CD14-positive monocyte (primary cell): ENCODE data around the gene KANSL3. TPM values are rescaled to one million over a fixed set of nuclear protein-coding genes. Genes with fewer than 3 reads are reported as not detected.

Experiments
- DNase-seq, 3 donors: peaks; one replicate each; pipeline ENCODE4 v3.0.0-alpha.2; 2011 to 2022
- H2AFZ ChIP-seq: 2 replicates; pipeline ENCODE4 v1.6.0; 2012; ENCODE audit warnings: mild to moderate bottlenecking, low read depth, low read length, inconsistent platforms; ENCODE audit not compliant: insufficient read depth, poor library complexity, severe bottlenecking
- H3K27ac ChIP-seq, 2 donors: 1 replicate in 1 of 2; 2 replicates in 1 of 2; pipeline ENCODE4 v1.5.1; 2012 to 2013; ENCODE audit warnings: low read length in 2 of 2, control low read depth in 1 of 2, inconsistent platforms in 1 of 2, low read depth in 1 of 2, mild to moderate bottlenecking in 1 of 2
- H3K27me3 ChIP-seq, 2 donors: one replicate each; pipeline versions ENCODE4 v1.6.0 to v1.6.1; 2011 to 2013; ENCODE audit warnings: low read length in 2 of 2; ENCODE audit not compliant: control insufficient read depth in 2 of 2, insufficient read depth in 2 of 2
- H3K36me3 ChIP-seq, 2 donors: replicated peaks in 1 of 2; 1 replicate in 1 of 2; 2 replicates in 1 of 2; pipeline versions ENCODE4 v1.5.1 to v1.6.1; 2012 to 2013; ENCODE audit warnings: low read length in 2 of 2, control low read depth in 1 of 2, inconsistent platforms in 1 of 2, mild to moderate bottlenecking in 1 of 2; ENCODE audit not compliant: insufficient read depth in 2 of 2, control insufficient read depth in 1 of 2
- H3K4me1 ChIP-seq, 2 donors: 1 replicate in 1 of 2; 2 replicates in 1 of 2; pipeline versions ENCODE4 v1.5.1 to v1.6.1; 2012 to 2013; ENCODE audit warnings: low read length in 2 of 2, control low read depth in 1 of 2, inconsistent platforms in 1 of 2, mild to moderate bottlenecking in 1 of 2, moderate library complexity in 1 of 2; ENCODE audit not compliant: insufficient read depth in 2 of 2, control insufficient read depth in 1 of 2
- H3K4me2 ChIP-seq: replicated peaks from 2 replicates; pipeline ENCODE3; 2012; ENCODE audit warnings: low read length, moderate library complexity, mild to moderate bottlenecking; ENCODE audit not compliant: poor library complexity, severe bottlenecking; ENCODE audit errors: extremely low read depth
- H3K4me3 ChIP-seq, 3 experiments: fragments of 200-600 bp in 1 of 3; sonication (generic) in 1 of 3; replicated peaks in 1 of 3; 1 replicate in 2 of 3; 2 replicates in 1 of 3; pipeline ENCODE4 v1.5.1; 2011 to 2013; ENCODE audit warnings: low read length in 3 of 3, mild to moderate bottlenecking in 3 of 3, control low read depth in 2 of 3, low read depth in 2 of 3, inconsistent platforms in 1 of 3, moderate library complexity in 1 of 3
- H3K79me2 ChIP-seq: 2 replicates; pipeline ENCODE4 v1.6.0; 2012; ENCODE audit warnings: mild to moderate bottlenecking, control low read depth, inconsistent platforms, low read length, moderate library complexity; ENCODE audit not compliant: insufficient read depth
- H3K9ac ChIP-seq: 2 replicates; pipeline ENCODE4 v1.6.0; 2017; ENCODE audit warnings: low read length, mild to moderate bottlenecking; ENCODE audit not compliant: insufficient read depth, poor library complexity, severe bottlenecking
- H3K9me3 ChIP-seq, 2 donors: replicated peaks in 1 of 2; 1 replicate in 1 of 2; 2 replicates in 1 of 2; pipeline versions ENCODE4 v1.5.1 to v1.6.1; 2012 to 2013; ENCODE audit warnings: low read length in 2 of 2, control low read depth in 1 of 2; ENCODE audit not compliant: control insufficient read depth in 1 of 2, insufficient read depth in 1 of 2
- H4K20me1 ChIP-seq: 2 replicates; pipeline ENCODE4 v1.6.0; 2012; ENCODE audit warnings: mild to moderate bottlenecking, low read length, control low read depth, moderate library complexity; ENCODE audit not compliant: insufficient read depth
- H3K27ac Mint-ChIP-seq, 7 donors: one replicate each; pipeline ENCODE4 v1.8.0; 2020; ENCODE audit warnings: mild to moderate bottlenecking in 7 of 7, mixed read lengths in 7 of 7, moderate library complexity in 6 of 7, inconsistent platforms in 2 of 7
- H3K27me3 Mint-ChIP-seq, 3 donors: one replicate each; pipeline ENCODE4 v1.8.0; 2021 to 2022; ENCODE audit warnings: low read depth in 3 of 3, mild to moderate bottlenecking in 3 of 3, mixed read lengths in 3 of 3, moderate library complexity in 3 of 3, inconsistent platforms in 1 of 3
- H3K36me3 Mint-ChIP-seq, 2 donors: one replicate each; pipeline ENCODE4 v1.8.0; 2020; ENCODE audit warnings: mixed read lengths in 2 of 2, inconsistent platforms in 1 of 2, mild to moderate bottlenecking in 1 of 2
- H3K4me1 Mint-ChIP-seq: one replicate; pipeline ENCODE4 v1.8.0; 2020; ENCODE audit warnings: mild to moderate bottlenecking, mixed read lengths
- H3K4me3 Mint-ChIP-seq, 2 donors: one replicate each; pipeline ENCODE4 v1.8.0; 2020; ENCODE audit warnings: mild to moderate bottlenecking in 2 of 2, mixed read lengths in 2 of 2, moderate library complexity in 1 of 2
- H3K9me3 Mint-ChIP-seq, 7 donors: one replicate each; pipeline ENCODE4 v1.8.0; 2020 to 2022; ENCODE audit warnings: mixed read lengths in 7 of 7, mild to moderate bottlenecking in 6 of 7, moderate library complexity in 6 of 7, inconsistent platforms in 2 of 7
- WGBS: methylation state at CpG from one replicate; pipeline ENCODE4 v1.1.5; 2013; ENCODE audit warnings: missing lambda C conversion rate; ENCODE audit not compliant: insufficient coverage; 5-methylcytosine and 5-hydroxymethylcytosine counted together
- intact Hi-C, 2 donors: fragments of 100-400 bp; cut with micrococcal nuclease; formaldehyde crosslinking; loops; one replicate each; pipeline versions ENCODE4 v1.15.0 to v1.15.1; 2023
- polyA plus RNA-seq, 3 donors: library from polyadenylated mRNA; depleted of rRNA in 1 of 3; unstranded in 2 of 3; stranded (reverse) in 1 of 3; fragments of 300-500 nt in 2 of 3; fragments of >200 nt in 1 of 3; fragmentation: Illumina TruSeq in 2 of 3; gene quantifications; 1 replicate in 2 of 3; 2 replicates in 1 of 3; pipeline ENCODE4 v1.2.3, GENCODE V29; 2012 to 2021
- TF ChIP-seq, protein P1 (sequence below): fragments of 200-600 bp; IDR thresholded peaks from one replicate; pipeline ENCODE4 v1.8.0; 2022; ENCODE audit warnings: antibody characterized with exemption, mild to moderate bottlenecking

KANSL3 gene
- polyA plus RNA-seq, 3 donors = 2.5 to 25.3 (median 7.2) TPM

DNA sequence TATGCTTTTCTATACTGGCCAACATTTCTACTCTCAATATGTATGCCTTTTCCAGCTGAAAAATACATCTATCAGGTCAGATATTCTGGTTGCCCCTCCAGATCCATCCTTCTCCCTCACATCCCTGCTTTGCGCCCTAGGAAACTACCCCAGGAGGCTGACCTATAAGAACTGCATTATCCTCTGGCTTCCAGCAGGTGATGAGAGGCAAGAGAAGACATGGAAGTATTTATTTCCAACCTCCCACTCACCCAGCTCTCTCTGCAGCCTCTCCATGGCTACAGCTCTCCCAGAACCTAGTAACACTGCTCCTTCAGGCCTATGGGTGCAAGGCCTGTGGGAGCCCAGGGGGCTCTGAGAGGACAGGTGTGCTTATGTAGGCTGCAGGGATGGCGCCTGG is 58.7 kb downstream of the KANSL3 start:
- no peaks in the 10 kb centered on the region for H3K4me1 ChIP-seq
- no CpG with 5 or more reads among the region's 2 CpGs for WGBS
- H3K27ac Mint-ChIP-seq = no peak overlapping the region
- no peaks in the 10 kb centered on the region for H3K27me3 ChIP-seq
- H3K9me3 Mint-ChIP-seq = peaks cover 0 to 1% (median 0%) of the 10 kb centered on the region in 7 donors
- no peak overlapping the region for H3K27ac ChIP-seq
- DNase-seq = no peak
- no peaks in the 10 kb centered on the region for H3K4me1 Mint-ChIP-seq
- no peak overlapping the region for H3K4me3 ChIP-seq
- intact Hi-C loops = no loop called here
- no peak overlapping the region for H3K4me2 ChIP-seq
- no peak overlapping the region for H3K4me3 Mint-ChIP-seq
- H3K9me3 ChIP-seq = no peaks in the 10 kb centered on the region
- H3K9ac ChIP-seq = no peak overlapping the region
- peaks cover 0 to 2% of the 10 kb centered on the region in 2 donors for H3K36me3 ChIP-seq
- H3K36me3 Mint-ChIP-seq = peaks cover 3 to 4% of the 10 kb centered on the region in 2 donors
- no peak overlapping the region for H2AFZ ChIP-seq
- H4K20me1 ChIP-seq = no peaks in the 10 kb centered on the region
- H3K79me2 ChIP-seq = no peaks in the 10 kb centered on the region
- H3K27me3 Mint-ChIP-seq = peaks cover 0 to 1% (median 0%) of the 10 kb centered on the region in 3 donors
- TF ChIP-seq, protein P1, sequence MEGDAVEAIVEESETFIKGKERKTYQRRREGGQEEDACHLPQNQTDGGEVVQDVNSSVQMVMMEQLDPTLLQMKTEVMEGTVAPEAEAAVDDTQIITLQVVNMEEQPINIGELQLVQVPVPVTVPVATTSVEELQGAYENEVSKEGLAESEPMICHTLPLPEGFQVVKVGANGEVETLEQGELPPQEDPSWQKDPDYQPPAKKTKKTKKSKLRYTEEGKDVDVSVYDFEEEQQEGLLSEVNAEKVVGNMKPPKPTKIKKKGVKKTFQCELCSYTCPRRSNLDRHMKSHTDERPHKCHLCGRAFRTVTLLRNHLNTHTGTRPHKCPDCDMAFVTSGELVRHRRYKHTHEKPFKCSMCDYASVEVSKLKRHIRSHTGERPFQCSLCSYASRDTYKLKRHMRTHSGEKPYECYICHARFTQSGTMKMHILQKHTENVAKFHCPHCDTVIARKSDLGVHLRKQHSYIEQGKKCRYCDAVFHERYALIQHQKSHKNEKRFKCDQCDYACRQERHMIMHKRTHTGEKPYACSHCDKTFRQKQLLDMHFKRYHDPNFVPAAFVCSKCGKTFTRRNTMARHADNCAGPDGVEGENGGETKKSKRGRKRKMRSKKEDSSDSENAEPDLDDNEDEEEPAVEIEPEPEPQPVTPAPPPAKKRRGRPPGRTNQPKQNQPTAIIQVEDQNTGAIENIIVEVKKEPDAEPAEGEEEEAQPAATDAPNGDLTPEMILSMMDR = no peak

DNA sequence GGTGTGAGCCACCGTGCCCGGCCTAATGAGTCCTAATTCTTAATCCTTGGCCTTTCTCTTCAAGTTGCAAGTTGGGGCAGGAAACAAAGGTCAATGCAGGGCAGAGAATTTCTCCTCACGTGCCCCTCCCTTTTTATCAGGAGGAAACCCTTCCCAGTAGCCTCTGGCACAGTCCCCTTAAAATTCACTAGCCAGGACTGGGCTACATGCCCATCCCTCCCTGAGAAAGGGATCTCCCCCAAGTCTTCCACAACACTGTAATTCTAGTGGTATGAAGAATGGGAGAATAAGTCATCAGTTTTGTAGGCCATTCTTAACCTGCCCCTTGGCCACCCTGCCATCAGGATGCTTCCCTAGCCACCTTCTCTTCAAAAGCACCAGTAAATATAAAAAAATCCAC is 59.4 kb downstream of the KANSL3 start:
- H3K27me3 ChIP-seq = no peaks in the 10 kb centered on the region
- H3K79me2 ChIP-seq = no peaks in the 10 kb centered on the region
- intact Hi-C loops = no loop called here
- no peak overlapping the region for H3K4me2 ChIP-seq
- Mint-ChIP-seq H3K4me3 (no peak overlapping the region), H3K36me3 (no peaks in the 10 kb centered on the region), H3K27ac (no peak overlapping the region), H3K9me3 (peaks cover 0 to 1% (median 0%) of the 10 kb centered on the region in 7 donors), H3K4me1 (no peaks in the 10 kb centered on the region), H3K27me3 (peaks cover 0 to 1% (median 0%) of the 10 kb centered on the region in 3 donors)
- H2AFZ ChIP-seq = no peak overlapping the region
- H4K20me1 ChIP-seq = no peaks in the 10 kb centered on the region
- H3K9ac ChIP-seq = no peak overlapping the region
- no peak for DNase-seq
- TF ChIP-seq, protein P1 = no peak
- H3K4me3 ChIP-seq = no peak overlapping the region
- 100% methylated on average over 2 of the region's 3 CpGs for WGBS
- no peaks in the 10 kb centered on the region for H3K9me3 ChIP-seq
- no peak overlapping the region for H3K27ac ChIP-seq
- H3K36me3 ChIP-seq = no peaks in the 10 kb centered on the region
- no peaks in the 10 kb centered on the region for H3K4me1 ChIP-seq
